GM19328 (cell line): Measurements from ENCODE around the gene DAPK2.
A peak's percentile ranks its signal among the peaks of the same experiment; 100 is the strongest.
"Not testable (repeated sequence)": the region's sequence is repeated elsewhere in the genome, so short reads cannot be mapped to it uniquely, and the experiment has no call there.

Experiments
- ATAC-seq: cut with Tn5 transposase; IDR thresholded peaks from one replicate; pipeline ENCODE4 v1.9.1; 2021; ENCODE audit warnings: mild to moderate bottlenecking, moderate library complexity; ENCODE audit not compliant: unreplicated experiment

DAPK2 gene

DNA sequence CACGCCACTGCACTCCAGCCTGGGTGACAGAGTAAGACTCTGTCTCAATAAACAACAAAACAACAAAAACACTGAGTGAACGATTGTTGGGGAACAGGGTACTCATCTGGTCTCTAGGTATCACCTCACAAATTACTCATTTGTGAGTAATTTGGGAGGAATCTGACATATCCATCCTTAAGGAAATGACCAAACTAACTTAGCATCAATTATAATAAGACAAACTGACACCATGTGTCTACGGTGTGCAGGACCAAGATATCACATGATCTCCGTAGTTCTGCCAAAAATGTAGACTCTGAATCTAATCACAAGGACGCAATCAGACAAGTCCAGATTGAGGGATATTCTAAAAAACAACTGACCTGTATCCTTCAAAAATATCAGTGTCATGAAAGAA, 12.0 kb upstream of the DAPK2 start:
- ATAC-seq = no peak

DNA sequence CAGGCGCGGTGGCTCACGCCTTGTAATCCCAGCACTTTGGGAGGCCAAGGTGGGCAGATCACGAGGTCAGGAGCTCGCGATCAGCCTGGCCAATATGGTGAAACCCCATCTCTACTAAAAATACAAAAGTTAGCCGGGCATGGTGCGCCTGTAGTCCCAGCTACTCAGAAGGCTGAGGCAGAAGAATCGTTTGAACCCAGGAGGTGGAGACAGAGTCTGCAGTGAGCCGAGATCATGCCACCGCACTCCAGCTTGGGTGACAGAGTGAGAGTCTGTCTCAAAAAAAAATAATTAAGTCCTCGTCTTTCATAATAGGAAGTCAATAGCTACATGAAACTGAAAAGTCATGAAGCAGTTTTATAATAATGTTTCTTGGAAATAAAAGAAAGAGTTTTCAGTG, 7.4 kb upstream of the DAPK2 start:
- not testable (repeated sequence) for ATAC-seq

DNA sequence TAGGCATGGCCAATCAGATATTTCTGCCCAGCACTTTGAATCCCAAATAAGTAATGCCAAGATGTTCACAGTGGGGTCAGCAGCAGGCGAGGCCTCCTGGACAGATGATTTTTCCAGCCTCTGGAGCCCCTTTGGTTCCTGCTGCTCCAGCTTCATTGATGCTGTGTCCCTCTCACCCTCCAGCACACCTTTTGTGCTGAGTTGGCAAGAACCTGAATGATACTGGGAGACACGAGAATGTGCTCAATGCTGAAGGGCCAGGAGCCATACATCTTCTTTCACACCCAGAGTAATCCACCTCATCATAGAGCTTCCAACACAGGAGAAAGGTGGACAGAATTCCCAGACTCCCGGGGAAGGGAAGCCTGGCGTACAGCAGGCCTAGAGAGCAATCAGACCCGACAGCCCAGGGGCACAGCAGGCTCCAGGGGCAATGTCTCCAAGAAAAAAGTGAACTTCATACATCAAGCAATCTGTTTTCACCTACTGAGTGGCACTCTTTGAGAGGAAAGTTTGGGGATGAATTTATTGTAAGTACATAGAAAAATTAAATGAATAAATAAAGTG, 6.7 kb upstream of the DAPK2 start:
- ATAC-seq = no peak

DNA sequence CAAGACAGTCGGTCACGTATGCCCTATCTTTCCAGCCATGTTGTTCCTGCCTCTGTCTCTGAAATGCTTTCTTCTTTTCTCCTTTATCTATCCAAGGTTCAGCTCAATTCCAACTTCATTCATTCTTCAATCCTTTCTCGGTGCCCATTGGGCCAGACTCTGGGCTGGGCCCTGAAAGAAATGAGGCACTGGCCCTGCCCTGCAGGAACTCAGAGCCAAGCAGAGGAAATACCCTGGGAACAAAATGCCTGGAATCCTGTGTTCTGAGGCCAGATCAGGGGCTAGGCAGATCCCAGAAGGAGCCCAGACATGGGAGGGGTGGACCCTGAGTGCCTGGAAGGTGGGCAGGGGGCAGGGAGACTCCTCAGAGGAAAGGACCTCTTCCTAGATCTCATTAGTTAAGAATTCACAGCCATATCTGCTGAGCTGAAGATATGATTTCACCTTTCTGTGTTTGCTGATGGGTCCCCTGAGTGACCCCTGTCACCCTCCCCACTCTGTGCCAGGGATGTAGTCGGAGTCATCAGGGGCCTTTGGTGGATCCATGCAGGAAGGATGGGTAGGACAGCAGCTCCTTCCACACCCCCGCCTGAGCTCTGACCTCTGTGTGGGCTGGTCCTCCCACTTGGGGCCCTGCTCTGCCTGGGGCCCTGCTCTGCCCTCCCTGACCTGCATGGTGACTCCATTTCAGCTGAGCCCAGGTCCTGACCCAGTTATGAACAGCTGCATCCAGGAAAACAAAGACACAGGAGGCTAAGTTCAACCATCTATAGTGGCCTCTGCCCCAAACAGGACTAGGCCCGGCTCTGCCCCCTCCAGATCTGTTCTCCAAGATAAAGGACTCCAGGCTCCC, 5.3 kb upstream of the DAPK2 start:
- ATAC-seq = no peak

DNA sequence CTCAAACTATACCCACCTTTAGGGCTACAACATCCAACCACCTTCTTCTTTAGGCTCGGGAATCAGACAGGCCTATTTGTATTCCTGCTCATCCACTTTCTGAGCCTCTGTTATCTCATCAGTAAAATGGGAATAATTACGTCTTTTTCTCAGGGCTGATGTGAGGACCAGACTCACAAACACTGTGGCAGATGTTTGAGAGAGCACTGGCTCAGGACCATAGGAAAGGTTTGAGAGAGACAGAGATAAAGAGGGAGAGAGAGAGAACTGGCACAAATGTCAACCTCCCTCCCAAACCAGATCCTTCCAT, 4.8 kb upstream of the DAPK2 start:
- ATAC-seq = no peak

DNA sequence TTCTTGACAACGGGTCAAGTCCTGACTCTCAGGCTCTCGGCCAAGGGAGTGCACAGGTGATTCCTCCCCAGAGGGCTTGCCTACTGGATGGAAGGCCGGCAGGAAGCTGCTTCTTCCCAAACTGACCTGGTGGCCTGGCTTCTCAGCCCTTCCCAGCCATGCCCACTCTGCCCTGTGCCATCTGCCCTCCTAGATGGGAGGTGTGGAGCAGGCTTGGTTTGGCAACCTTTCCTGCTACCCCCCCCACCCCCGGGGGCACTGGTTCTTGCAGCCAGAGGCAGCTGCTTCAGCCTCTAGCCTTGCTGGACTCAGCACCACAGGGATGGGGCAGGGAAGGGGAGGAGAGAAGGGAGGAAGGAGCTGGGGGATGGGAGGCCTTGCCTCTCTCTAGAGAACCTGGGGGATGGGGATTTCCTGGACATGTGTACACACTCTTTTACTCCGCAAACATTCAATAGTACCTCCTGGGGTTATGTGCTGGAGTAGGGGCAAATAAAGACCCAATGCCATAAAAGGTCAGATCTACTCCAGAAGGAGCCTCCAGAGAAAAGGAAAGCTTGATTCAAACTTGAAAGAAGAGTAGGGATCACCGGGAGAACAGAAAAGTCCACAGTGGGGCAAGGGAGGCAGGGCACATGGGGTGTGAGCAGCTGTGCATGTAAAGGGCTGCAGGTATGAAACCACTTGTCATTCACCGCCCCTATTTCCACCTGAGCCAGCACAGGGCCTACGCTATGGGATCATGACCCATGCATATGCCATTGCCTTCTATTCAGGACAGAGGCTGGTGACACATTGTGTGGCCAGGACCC, 4.2 kb upstream of the DAPK2 start:
- ATAC-seq = no peak

DNA sequence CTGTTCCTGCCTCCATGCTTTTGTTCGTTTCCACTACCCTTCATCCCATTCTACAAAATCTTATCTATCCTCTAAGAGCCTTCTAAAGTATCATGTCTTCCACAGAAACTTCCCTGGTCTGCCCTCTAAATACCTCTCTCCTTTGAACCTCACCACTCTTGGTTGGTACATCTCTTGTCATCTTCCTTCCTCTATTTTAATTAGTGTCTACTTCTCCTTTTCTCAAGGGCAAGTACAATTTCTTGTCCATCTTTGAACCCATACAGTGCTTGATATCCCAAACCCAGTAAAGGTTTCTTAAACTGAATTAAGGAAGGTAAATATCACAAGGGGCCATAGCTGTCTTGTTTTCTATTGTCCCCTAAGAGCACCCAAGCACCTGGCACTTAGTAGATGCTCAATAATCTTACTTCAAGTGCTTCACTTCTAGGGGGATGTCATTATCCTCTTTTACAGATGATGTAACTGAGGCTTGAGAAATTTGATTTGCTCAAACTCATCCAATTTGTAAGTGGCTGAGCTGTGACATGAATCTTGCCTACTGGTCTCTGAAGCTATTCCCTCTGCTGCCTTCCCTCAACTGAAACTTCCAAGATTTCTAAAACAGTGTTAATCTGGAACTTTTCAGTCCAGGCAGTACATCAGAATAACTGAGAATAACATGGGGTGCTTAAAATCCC, 2.6 kb upstream of the DAPK2 start:
- ATAC-seq = no peak

DNA sequence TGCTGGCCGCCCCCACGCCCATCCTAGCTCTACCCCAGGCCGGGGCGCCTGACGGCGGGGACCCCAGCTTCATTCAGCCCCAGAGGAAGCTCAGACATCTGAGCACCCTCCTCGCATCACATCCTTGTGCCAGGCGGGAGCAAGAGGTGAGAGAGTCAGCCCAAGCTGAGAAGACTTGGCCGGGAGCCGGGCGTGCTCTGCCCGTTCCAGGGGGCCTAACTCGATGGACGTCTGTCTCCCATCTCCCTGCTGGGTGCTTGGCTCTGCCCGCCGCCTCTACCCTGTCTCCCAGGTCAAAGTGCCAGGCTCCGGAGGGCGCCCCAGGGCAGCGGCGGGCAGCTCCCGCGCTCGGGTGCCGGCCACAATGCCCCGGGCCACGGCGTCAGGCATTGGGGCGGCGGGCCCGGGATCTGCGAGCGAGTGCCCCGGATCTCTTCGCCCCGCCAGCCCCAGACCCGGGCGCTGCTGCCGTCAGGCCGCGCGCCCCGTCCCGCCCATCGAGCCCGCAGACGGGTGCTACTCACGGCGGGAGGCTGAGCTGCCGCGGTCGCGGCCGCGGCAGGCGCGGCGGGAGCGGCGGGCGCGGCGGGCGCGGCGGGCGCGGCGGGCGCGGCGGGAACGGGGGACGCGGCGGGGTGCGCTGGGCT, 388 bp downstream of the DAPK2 start:
- no peak for ATAC-seq

DNA sequence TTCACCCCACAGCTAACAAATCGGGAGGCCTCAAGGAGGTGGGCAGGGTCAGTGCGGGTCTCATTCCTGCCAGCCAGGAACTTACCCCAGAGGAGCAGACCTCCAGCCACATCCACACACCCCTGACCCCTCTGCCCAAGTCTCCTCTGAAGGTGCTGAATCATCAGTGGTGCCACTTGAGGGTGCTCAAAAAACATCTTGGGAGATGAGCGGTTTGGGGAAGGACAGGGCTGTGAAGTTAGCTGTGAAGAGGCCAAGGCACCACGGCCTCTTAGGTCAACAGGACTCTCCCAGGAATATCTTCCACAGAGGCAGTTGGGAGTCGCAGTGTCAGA, 1.2 kb downstream of the DAPK2 start:
- no peak for ATAC-seq

DNA sequence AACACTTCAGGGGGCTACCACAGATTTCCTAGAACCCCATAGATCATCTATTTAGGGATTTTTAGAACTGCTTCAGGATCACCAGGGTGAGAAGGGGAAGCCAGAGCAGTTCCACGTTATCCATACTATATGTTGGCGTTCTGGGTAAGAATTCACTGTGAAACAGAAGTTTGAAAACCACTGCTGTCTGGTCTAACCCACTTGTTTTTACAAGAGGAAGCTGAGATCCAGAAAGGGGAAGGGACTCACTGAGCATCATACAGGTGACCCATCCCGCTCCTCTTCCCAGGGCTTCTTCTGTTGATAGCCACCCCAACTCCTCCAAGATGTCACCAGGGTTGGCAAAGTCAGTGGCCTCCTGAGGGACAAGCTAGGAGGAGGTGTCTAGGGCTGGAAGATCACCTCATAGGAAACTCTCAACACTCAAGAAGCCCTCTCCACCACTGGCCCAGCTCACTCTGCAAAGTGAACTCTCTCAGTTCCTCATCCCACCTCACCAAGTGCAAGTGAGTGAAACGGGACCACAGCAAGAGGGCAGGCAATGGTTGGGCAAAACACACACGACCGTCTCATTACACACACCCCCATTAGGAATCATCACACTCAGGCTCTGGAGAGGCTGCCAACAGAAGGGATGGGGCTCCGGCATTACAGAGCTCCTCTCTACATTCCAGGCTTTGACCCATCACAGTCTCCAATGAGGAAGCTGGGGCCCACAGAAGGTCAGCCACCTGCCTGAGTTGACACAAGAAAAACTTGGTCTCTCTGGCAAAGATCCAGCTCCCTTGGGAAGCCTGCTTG, 1.8 kb downstream of the DAPK2 start:
- ATAC-seq = peak; percentile 40

DNA sequence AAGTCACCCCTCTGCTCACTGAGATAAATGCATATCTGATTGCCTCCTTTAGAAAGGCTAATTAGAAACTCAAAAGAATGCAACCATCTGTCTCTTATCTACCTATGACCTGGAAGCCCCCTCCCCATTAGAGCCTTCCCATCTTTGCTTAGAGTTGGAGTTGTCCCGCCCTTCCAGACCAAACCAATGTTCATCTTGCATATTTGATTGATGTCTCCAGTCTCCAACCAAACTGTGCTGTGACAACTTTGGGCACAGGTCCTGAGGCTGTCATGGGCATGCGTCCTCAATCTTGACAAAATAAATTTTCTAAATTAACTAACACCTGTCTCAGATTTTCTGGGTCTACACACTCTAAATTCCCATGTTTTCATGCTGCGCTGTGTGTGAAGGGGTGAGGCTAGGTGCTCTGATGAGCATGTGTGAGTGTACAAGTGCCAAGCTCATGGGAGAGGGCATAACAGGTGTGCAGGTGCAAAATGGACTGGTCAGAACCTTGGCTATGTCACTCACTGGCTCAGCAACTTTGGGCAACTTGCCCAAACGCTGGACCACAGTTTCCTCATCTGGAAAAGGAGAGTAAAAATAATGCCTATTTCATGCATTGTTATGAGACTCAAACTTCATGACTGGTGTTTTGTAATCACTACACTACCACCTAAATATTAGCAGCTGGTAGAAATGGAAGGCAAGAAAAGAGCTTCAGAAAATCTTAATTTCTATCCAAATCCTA, 7.2 kb downstream of the DAPK2 start:
- ATAC-seq = no peak

DNA sequence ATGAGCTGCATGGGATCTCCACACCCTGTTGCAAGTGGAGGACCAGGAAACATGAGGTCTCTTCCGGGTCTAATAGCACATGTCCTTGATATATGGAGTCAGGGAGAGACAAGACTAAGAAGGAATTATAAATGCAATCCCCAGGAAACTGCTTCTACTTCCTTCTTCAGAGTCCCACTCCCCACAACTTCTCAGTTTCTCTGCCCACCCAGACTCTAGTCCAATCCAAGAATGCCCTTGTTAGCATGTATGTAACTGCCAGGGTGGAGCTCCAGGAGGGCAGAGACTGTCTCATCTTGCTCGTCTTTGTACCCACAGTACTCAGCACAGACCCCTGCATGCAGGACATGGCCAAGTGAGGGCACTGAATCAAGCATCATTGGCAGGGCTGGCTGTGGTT, 8.3 kb downstream of the DAPK2 start:
- ATAC-seq = no peak

DNA sequence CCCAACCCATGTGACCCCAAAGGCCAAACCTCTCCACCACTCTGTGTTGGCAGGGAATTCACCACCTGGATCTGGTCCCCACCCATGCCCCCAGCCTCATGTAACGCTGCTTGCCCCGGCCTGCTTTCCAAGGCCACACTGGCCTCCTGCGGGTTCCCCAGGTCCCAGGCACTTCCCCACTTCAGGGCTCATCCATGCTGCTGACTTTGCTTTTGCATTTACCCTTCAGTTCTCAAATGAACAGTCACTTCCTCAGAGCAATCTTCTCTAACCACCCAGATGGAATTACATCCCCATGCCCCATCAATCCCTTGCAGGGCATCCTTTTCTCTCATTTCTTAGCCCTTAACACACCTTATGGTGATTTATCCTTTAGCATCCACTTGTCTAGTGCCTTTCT, 9.2 kb downstream of the DAPK2 start:
- ATAC-seq = no peak

DNA sequence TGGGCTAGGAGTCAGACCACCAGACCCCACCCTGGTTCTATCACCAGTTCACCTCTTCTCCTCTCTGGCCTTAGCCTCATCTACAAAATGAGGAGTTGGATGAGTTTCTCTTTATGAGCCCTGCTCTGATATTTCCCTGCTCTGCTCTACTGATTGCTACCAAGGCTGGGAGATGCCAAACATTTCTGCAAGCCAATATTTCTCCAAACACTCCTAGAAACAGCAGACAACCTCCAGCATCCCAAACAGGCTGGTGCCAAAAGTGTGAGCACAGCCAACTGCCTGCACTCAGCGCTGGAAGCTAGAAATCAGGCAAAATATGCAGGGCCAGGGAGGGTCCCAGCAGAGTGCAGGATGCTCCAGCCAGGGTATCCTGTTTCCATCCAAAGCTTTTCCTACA, 10.8 kb downstream of the DAPK2 start:
- ATAC-seq = no peak

DNA sequence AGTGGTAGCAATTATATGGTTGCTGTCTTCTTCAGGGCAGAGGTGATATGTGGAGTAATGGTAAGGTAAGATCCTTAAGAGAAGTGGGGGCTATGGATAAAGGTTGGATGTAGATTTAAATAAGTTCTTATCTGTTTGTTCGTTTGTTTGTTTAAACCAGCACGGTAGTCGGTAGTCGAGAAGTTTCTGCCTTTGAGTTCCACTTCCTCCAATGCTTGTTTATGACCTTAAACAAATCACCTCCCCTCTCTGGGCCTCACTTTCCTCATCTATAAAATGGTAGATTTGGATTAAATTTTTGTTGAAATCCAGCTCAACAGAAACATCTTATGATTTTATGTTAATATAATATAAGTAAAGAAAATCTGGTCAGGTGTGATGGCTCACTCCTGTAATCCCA, 11.8 kb downstream of the DAPK2 start:
- ATAC-seq = no peak

DNA sequence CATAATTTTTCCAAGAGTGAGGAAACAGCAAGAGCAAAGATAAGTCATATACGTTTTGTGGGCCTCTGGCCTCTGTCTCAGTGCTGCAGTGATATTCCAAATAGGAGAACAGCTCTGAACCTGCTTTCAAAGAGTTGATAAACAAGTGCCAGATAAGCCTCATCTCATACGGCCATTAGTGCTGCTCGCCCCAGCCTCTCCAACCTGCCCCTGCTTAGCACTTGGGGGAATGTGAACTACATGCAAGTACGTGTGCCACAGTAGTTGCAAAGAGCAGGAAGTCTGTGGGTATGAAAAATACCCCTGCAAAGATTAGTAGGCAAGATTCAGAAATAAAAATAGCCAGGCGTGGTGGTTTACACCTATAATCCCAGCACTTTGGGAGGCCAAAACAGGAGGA, 14.0 kb downstream of the DAPK2 start:
- ATAC-seq = no peak

DNA sequence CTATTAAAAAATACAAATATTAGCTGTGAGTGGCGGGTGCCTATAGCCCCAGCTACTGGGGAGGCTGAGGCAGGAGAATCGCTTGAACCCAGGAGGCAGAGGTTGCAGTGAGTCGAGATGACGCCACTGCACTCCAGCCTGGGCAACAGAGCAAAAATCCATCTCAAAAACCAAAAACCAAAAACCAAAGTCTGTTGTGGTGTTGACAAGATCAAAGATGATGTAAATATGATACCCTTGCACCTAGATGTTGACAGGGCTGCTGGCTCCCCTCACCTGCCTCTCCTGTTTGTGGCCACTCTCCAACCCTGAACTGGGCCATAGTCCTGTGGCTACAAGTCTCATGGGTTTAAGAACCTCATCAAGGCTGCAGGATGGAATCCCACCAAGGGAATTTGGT, 16.2 kb downstream of the DAPK2 start:
- ATAC-seq = no peak

DNA sequence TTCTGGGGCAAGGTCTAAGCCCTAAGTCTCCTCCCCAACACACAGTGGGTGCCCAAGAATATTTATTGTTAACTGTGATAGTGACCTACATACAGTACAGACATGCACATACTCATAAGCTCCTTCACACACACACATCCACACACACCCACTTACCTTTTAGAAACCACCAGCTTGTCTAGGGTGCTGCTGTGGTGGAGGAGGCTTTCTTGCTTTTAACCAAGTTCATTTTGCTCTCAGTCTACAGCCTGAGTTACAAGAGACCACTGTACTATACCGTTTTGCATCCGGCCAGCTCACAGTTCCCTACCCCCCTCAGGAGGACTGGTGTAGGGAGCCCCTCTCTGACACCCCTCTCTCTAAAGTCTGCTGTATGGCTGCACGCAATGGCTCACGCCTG, 16.7 kb downstream of the DAPK2 start:
- no peak for ATAC-seq

DNA sequence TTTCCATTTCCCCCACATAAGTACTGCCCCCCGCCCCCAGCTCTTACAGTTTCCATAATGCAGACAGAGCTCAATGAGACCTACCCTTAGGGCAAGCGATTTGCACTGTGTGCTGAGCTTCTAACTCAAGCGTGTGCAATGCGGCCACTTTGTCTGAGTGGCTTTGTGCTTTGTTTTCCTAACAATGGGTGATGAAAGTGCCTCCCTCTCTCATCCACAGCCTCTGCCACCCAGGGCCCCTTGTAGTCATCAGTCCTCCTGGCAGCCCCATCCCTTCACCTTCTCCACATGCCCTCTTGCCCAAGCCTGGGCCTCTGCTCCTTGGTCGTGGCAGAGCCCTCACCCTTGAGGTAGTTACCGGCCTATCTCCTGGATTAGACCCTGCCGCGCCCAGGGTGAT, 17.2 kb downstream of the DAPK2 start:
- no peak for ATAC-seq

DNA sequence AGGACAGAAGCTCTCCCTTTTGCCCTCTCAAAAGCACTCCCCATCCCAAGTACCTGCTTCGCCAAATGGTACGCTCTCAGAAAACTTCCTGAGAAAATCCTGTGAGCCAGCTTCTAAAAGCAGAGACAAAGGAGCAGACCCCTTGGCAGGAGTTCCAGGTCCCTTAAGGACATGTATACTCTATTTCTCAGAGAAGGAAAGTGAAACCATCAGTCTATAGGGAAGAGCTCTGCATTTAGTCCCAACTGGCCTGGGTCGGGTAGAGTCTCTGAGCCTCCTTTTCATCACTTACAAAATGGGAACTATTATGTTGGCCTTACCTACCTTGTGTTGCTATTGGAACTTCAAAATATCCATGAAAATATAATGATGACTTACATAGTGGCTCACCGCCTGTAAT, 19.7 kb downstream of the DAPK2 start:
- no peak for ATAC-seq
